OCI-LY1 (cell line): ENCODE measurements around the gene ACOD1.

Source experiments
- EZH2 ChIP-seq: fragments of 200-600 bp; sonication (generic), shearing (Covaris generic); IDR thresholded peaks from 2 replicates; pipeline ENCODE4 v1.8.0; 2017; ENCODE audit warnings: borderline replicate concordance, mixed run types, mild to moderate bottlenecking, antibody characterized with exemption, low read length, moderate library complexity, mixed read lengths
- TF ChIP-seq, protein P1 (sequence below): fragments of 200-600 bp; sonication (generic), shearing (Covaris generic); IDR thresholded peaks from 2 replicates; pipeline ENCODE4 v1.5.1; 2017; ENCODE audit warnings: mild to moderate bottlenecking, antibody characterized with exemption, low read length, moderate library complexity, mixed read lengths

GRCh38 chr13:76903544-76904162 lies 44.7 kb upstream of the ACOD1 start:
- TF ChIP-seq EZH2, result no peak
- TF ChIP-seq, protein P1, sequence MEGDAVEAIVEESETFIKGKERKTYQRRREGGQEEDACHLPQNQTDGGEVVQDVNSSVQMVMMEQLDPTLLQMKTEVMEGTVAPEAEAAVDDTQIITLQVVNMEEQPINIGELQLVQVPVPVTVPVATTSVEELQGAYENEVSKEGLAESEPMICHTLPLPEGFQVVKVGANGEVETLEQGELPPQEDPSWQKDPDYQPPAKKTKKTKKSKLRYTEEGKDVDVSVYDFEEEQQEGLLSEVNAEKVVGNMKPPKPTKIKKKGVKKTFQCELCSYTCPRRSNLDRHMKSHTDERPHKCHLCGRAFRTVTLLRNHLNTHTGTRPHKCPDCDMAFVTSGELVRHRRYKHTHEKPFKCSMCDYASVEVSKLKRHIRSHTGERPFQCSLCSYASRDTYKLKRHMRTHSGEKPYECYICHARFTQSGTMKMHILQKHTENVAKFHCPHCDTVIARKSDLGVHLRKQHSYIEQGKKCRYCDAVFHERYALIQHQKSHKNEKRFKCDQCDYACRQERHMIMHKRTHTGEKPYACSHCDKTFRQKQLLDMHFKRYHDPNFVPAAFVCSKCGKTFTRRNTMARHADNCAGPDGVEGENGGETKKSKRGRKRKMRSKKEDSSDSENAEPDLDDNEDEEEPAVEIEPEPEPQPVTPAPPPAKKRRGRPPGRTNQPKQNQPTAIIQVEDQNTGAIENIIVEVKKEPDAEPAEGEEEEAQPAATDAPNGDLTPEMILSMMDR, result peak; percentile 100
